Astrocyte (in vitro differentiated cells and primary cell): Measurements from ENCODE around the gene TNIK. TPM values are rescaled to one million over a fixed set of nuclear protein-coding genes. Genes with fewer than 3 reads are reported as not detected.

ENCODE experiments used
- DNase-seq: peaks from one replicate; pipeline ENCODE4 v3.0.0-alpha.2; 2010; ENCODE audit warnings: low read depth
- FAIRE-seq: peaks from 2 replicates; lab custom pipeline; 2011; peaks lifted over from hg19 to GRCh38; lab: Jason Lieb, UNC
- H2AFZ ChIP-seq: 2 replicates; pipeline ENCODE4 v1.6.0; 2012; ENCODE audit warnings: low read depth, low read length, inconsistent platforms
- H3K27ac ChIP-seq: 2 replicates; pipeline ENCODE4 v1.5.1; 2011; ENCODE audit warnings: low read depth, low read length, inconsistent platforms
- H3K27me3 ChIP-seq: 2 replicates; pipeline ENCODE4 v1.6.0; 2011; ENCODE audit warnings: low read length, inconsistent platforms; ENCODE audit not compliant: insufficient read depth
- H3K36me3 ChIP-seq: 2 replicates; pipeline ENCODE4 v1.5.1; 2011; ENCODE audit warnings: low read length, inconsistent platforms; ENCODE audit not compliant: insufficient read depth
- H3K4me1 ChIP-seq: 2 replicates; pipeline ENCODE4 v1.5.1; 2011; ENCODE audit warnings: low read length, inconsistent platforms; ENCODE audit not compliant: insufficient read depth
- H3K4me2 ChIP-seq: 2 replicates; pipeline ENCODE4 v1.6.0; 2012; ENCODE audit warnings: low read length, inconsistent platforms
- H3K4me3 ChIP-seq: 2 replicates; pipeline ENCODE4 v1.5.1; 2011; ENCODE audit warnings: low read depth, mild to moderate bottlenecking, low read length, inconsistent platforms; ENCODE audit not compliant: insufficient read depth
- H3K79me2 ChIP-seq: 2 replicates; pipeline ENCODE4 v1.6.0; 2012; ENCODE audit warnings: mild to moderate bottlenecking, low read length, inconsistent platforms; ENCODE audit not compliant: insufficient read depth
- H3K9ac ChIP-seq: 2 replicates; pipeline ENCODE4 v1.6.0; 2012; ENCODE audit warnings: mild to moderate bottlenecking, low read length, inconsistent platforms
- H3K9me3 ChIP-seq: 2 replicates; pipeline ENCODE4 v1.5.1; 2012; ENCODE audit warnings: low read depth, mild to moderate bottlenecking, low read length, inconsistent platforms; ENCODE audit not compliant: insufficient read depth
- H4K20me1 ChIP-seq: 2 replicates; pipeline ENCODE4 v1.6.0; 2012; ENCODE audit warnings: low read length, inconsistent platforms; ENCODE audit not compliant: insufficient read depth
- H3K27ac Mint-ChIP-seq: one replicate; pipeline ENCODE4 v1.8.0; 2021; ENCODE audit warnings: mild to moderate bottlenecking, mixed read lengths; ENCODE audit not compliant: unreplicated experiment
- H3K27me3 Mint-ChIP-seq: one replicate; pipeline ENCODE4 v1.8.0; 2021; ENCODE audit warnings: low read depth, mixed read lengths; ENCODE audit not compliant: unreplicated experiment
- H3K36me3 Mint-ChIP-seq: one replicate; pipeline ENCODE4 v1.8.0; 2021; ENCODE audit warnings: low read depth, mixed read lengths; ENCODE audit not compliant: unreplicated experiment
- H3K4me1 Mint-ChIP-seq: one replicate; pipeline ENCODE4 v1.8.0; 2021; ENCODE audit warnings: low read depth, mixed read lengths; ENCODE audit not compliant: unreplicated experiment
- H3K4me3 Mint-ChIP-seq: one replicate; pipeline ENCODE4 v1.8.0; 2021; ENCODE audit warnings: mild to moderate bottlenecking, moderate library complexity, mixed read lengths; ENCODE audit not compliant: unreplicated experiment
- H3K9me3 Mint-ChIP-seq: one replicate; pipeline ENCODE4 v1.8.0; 2021; ENCODE audit warnings: mild to moderate bottlenecking, mixed read lengths; ENCODE audit not compliant: unreplicated experiment
- EZH2 ChIP-seq: IDR thresholded peaks from 2 replicates; pipeline ENCODE4 v1.6.1; 2012; ENCODE audit warnings: mild to moderate bottlenecking, low read length, inconsistent platforms; ENCODE audit not compliant: insufficient read depth
- total RNA-seq: library from RNA; stranded (reverse); gene quantifications from 2 replicates; pipeline ENCODE4 v1.2.1, GENCODE V29; 2021
- TF ChIP-seq, protein P1 (sequence below): IDR thresholded peaks from 2 replicates; pipeline ENCODE4 v1.5.1; 2011; ENCODE audit warnings: low read depth, mild to moderate bottlenecking, inconsistent platforms, low read length, moderate library complexity; ENCODE audit not compliant: insufficient read depth

TNIK gene
- total RNA-seq, 1 donor from 2014 or later = 70.0 TPM

DNA sequence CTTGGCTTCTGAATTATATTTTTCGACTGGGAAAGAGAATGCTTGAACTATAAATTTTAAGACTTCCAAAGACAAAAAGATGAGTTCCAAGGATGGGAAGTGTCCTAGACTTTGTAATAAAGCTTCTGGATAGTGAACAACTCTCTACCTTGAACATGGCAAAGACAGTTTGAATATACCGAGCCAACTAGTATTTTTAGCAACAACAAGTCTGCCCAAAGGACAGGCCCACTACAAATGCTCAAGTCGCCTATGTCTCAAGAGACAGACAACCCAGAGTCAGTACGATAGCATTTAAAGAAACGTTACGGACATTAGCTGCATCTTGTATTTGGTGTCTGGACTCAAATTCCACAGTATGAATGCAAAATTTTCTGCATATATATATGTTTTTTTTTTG is 258.4 kb downstream of the TNIK start:
- H3K9ac ChIP-seq = no peak overlapping the region
- no peak overlapping the region for H3K4me3 ChIP-seq
- H3K4me1 ChIP-seq = peaks cover 11% of the 10 kb centered on the region
- H3K9me3 ChIP-seq = no peaks in the 10 kb centered on the region
- Mint-ChIP-seq H3K4me1 (peaks cover 42% of the 10 kb centered on the region), H3K27me3 (no peaks in the 10 kb centered on the region), H3K27ac (no peak overlapping the region), H3K9me3 (peaks cover 1% of the 10 kb centered on the region), H3K36me3 (peaks cover 19% of the 10 kb centered on the region), H3K4me3 (no peak overlapping the region)
- FAIRE-seq = no peak
- TF ChIP-seq EZH2 = no peak
- no peak overlapping the region for H3K27ac ChIP-seq
- no peak overlapping the region for H3K4me2 ChIP-seq
- no peaks in the 10 kb centered on the region for H3K79me2 ChIP-seq
- H4K20me1 ChIP-seq = no peaks in the 10 kb centered on the region
- H3K36me3 ChIP-seq = no peaks in the 10 kb centered on the region
- H2AFZ ChIP-seq = no peak overlapping the region
- H3K27me3 ChIP-seq = no peaks in the 10 kb centered on the region
- DNase-seq = no peak

DNA sequence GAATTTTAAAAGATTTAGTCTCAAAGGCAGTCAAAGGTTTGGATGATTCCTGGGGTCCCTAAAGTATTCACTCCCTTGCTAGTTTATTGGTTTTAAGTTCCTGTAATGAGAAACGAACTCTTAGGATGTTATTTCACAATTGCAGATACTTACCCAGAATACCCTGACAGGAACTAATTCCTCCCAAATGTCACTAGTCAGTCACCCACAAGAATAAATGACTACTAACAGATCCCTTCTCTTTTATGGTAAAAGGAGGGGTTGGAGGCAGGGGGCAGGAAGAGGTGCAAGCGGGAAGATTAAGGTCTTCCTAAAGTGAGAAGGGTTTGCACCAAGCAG is 259.5 kb downstream of the TNIK start:
- H3K36me3 Mint-ChIP-seq = peaks cover 16% of the 10 kb centered on the region
- H3K9me3 Mint-ChIP-seq = peaks cover 1% of the 10 kb centered on the region
- H3K4me3 Mint-ChIP-seq = no peak overlapping the region
- Histone ChIP-seq H3K9ac (no peak overlapping the region), H4K20me1 (no peaks in the 10 kb centered on the region), H3K36me3 (no peaks in the 10 kb centered on the region), H3K79me2 (no peaks in the 10 kb centered on the region), H3K27ac (no peak overlapping the region), H3K4me3 (no peak overlapping the region), H3K9me3 (no peaks in the 10 kb centered on the region), H3K4me2 (peak overlapping the region; percentile 37), H2AFZ (no peak overlapping the region), H3K27me3 (no peaks in the 10 kb centered on the region), H3K4me1 (peaks cover 11% of the 10 kb centered on the region)
- no peak for DNase-seq
- no peak for FAIRE-seq
- H3K27ac Mint-ChIP-seq = peak overlapping the region; percentile 47
- no peaks in the 10 kb centered on the region for H3K27me3 Mint-ChIP-seq
- TF ChIP-seq, protein P1, sequence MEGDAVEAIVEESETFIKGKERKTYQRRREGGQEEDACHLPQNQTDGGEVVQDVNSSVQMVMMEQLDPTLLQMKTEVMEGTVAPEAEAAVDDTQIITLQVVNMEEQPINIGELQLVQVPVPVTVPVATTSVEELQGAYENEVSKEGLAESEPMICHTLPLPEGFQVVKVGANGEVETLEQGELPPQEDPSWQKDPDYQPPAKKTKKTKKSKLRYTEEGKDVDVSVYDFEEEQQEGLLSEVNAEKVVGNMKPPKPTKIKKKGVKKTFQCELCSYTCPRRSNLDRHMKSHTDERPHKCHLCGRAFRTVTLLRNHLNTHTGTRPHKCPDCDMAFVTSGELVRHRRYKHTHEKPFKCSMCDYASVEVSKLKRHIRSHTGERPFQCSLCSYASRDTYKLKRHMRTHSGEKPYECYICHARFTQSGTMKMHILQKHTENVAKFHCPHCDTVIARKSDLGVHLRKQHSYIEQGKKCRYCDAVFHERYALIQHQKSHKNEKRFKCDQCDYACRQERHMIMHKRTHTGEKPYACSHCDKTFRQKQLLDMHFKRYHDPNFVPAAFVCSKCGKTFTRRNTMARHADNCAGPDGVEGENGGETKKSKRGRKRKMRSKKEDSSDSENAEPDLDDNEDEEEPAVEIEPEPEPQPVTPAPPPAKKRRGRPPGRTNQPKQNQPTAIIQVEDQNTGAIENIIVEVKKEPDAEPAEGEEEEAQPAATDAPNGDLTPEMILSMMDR = no peak
- TF ChIP-seq EZH2 = no peak
- H3K4me1 Mint-ChIP-seq = peaks cover 42% of the 10 kb centered on the region

DNA sequence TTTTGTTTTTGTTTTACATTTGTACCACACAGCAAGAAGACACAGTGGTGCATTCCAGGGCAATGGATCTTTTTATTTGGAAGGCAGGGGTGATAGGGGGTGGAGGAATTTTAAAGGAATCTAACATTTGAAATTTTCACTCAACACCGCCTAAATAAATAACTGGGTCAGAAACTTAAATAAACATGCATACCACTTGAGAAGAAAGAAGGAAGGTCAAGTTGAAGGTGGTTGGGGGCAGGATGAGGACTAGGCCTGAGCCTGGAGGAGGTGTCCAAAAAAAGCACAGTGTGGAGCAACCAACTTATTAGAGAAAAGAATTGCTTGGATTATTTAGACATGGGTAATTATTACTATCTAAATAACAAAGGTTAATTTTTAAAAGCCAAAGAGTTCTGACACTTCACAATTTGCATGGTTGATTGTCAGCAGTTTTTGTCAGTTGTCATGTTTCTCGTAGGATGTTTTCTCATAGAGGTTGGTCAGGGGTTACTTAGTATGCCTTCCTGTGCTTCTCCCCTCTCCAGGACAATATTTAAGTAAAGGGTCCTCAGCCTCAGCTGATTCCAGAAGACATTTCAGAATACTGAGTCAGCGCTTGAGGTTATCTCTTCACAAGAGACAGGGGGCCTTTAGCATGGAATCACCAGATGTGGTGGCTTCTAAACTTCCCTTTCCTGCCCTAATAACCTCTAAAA is 260.0 kb downstream of the TNIK start:
- Mint-ChIP-seq H3K9me3 (peaks cover 1% of the 10 kb centered on the region), H3K4me3 (no peak overlapping the region), H3K27me3 (no peaks in the 10 kb centered on the region), H3K27ac (peak overlapping the region; percentile 47), H3K36me3 (peaks cover 10% of the 10 kb centered on the region), H3K4me1 (peaks cover 42% of the 10 kb centered on the region)
- H3K4me3 ChIP-seq = no peak overlapping the region
- FAIRE-seq = no peak
- H4K20me1 ChIP-seq = no peaks in the 10 kb centered on the region
- H3K27me3 ChIP-seq = no peaks in the 10 kb centered on the region
- H3K9ac ChIP-seq = no peak overlapping the region
- H3K9me3 ChIP-seq = no peaks in the 10 kb centered on the region
- peak; percentile 52 for DNase-seq
- no peak overlapping the region for H3K27ac ChIP-seq
- peak overlapping the region; percentile 37 for H3K4me2 ChIP-seq
- no peaks in the 10 kb centered on the region for H3K79me2 ChIP-seq
- TF ChIP-seq, protein P1 = no peak
- no peak for TF ChIP-seq EZH2
- H3K4me1 ChIP-seq = peaks cover 11% of the 10 kb centered on the region
- H2AFZ ChIP-seq = no peak overlapping the region
- H3K36me3 ChIP-seq = no peaks in the 10 kb centered on the region
